HCT116 (cell line): ENCODE measurements around the gene LRRFIP2. TPM values are rescaled to one million over a fixed set of nuclear protein-coding genes. Genes with fewer than 3 reads are reported as not detected.

Experiments
- ATAC-seq: fragments of 200-7000 bp; cut with Tn5 transposase; 2 replicates; pipeline ENCODE4 v1.9.1; 2020; ENCODE audit warnings: mild to moderate bottlenecking, moderate library complexity
- BruUV-seq: library from RNA; stranded (reverse); fragments of 400-500 nt; replicated peaks from 2 replicates; lab custom pipeline; 2021; lab: Mats Ljungman, UMichigan
- CTCF ChIA-PET: fragments of 300-600 bp; sonication (Branson Sonifier 250); formaldehyde crosslinking; loops from one replicate; lab custom pipeline; 2021; ENCODE audit warnings: antibody characterized with exemption; lab: Charles Lee
- POLR2A ChIA-PET: fragments of 300-600, 350-600 bp; sonication (Branson Sonifier 250); formaldehyde crosslinking; loops from one replicate; lab custom pipeline; 2021; ENCODE audit warnings: antibody characterized with exemption; lab: Charles Lee
- RAD21 ChIA-PET, 2 experiments: fragments of 300-600 bp; sonication (Branson Sonifier 250); formaldehyde crosslinking; loops; one replicate each; lab custom pipeline; 2023; ENCODE audit warnings: low total read pairs in 2 of 2; ENCODE audit not compliant: uncharacterized antibody in 2 of 2, unreplicated experiment in 2 of 2, low non-redundant PET in 1 of 2; lab: Charles Lee
- DNase-seq: peaks from one replicate; pipeline ENCODE4 v3.0.0-alpha.2; 2010; ENCODE audit warnings: low read depth, low spot score
- H2AFZ ChIP-seq: fragments of 200-600 bp; shearing (Covaris generic), sonication (generic); 2 replicates; pipeline ENCODE4 v1.6.1; 2017; ENCODE audit warnings: low read depth, mixed run types, mixed read lengths, antibody characterized with exemption, low read length; ENCODE audit not compliant: poor library complexity, severe bottlenecking
- H3K27ac ChIP-seq: 2 replicates; pipeline ENCODE4 v1.5.1; 2012; ENCODE audit warnings: low read depth, low read length
- H3K27me3 ChIP-seq: fragments of 200-600 bp; sonication (generic); 2 replicates; pipeline ENCODE4 v1.6.1; 2016; ENCODE audit warnings: mixed run types, low read length, mixed read lengths; ENCODE audit not compliant: insufficient read depth
- H3K36me3 ChIP-seq, 2 experiments: fragments of 200-500 bp in 1 of 2; fragments of 200-600 bp in 1 of 2; sonication (Bioruptor generic) in 1 of 2; sonication (generic) in 1 of 2; 2 replicates each; pipeline versions ENCODE4 v1.5.1 to v1.6.1; 2014 to 2016; ENCODE audit warnings: low read length in 2 of 2, inconsistent platforms in 1 of 2, mixed read lengths in 1 of 2, mixed run types in 1 of 2; ENCODE audit not compliant: insufficient read depth in 2 of 2, control insufficient read depth in 1 of 2
- H3K4me1 ChIP-seq, 2 experiments: fragments of 200-600 bp in 1 of 2; sonication (generic) in 1 of 2; 2 replicates each; pipeline versions ENCODE4 v1.5.1 to v1.6.1; 2012 to 2017; ENCODE audit warnings: low read length in 2 of 2, inconsistent platforms in 1 of 2, mild to moderate bottlenecking in 1 of 2, mixed read lengths in 1 of 2, mixed run types in 1 of 2, moderate library complexity in 1 of 2; ENCODE audit not compliant: insufficient read depth in 2 of 2, control insufficient read depth in 1 of 2
- H3K4me2 ChIP-seq: fragments of 200-600 bp; sonication (generic); 2 replicates; pipeline ENCODE4 v1.6.1; 2017; ENCODE audit warnings: mixed run types, low read length, mixed read lengths
- H3K4me3 ChIP-seq, 2 experiments: fragments of 200-600 bp in 1 of 2; sonication (generic) in 1 of 2; replicated peaks in 1 of 2; 2 replicates each; pipeline ENCODE4 v1.5.1; 2011 to 2016; ENCODE audit warnings: low read length in 2 of 2, control low read depth in 1 of 2, low read depth in 1 of 2, mild to moderate bottlenecking in 1 of 2, mixed read lengths in 1 of 2, mixed run types in 1 of 2
- H3K79me2 ChIP-seq: fragments of 200-600 bp; sonication (generic); 2 replicates; pipeline ENCODE4 v1.6.1; 2017; ENCODE audit warnings: mild to moderate bottlenecking, mixed run types, low read length, moderate library complexity, mixed read lengths; ENCODE audit not compliant: insufficient read depth
- H3K9ac ChIP-seq: fragments of 200-600 bp; sonication (generic); 2 replicates; pipeline ENCODE4 v1.6.1; 2016; ENCODE audit warnings: low read length, mixed read lengths
- H3K9me2 ChIP-seq: fragments of 200-600 bp; sonication (generic), shearing (Covaris generic); 2 replicates; pipeline ENCODE4 v1.6.1; 2017; ENCODE audit warnings: mixed run types, mild to moderate bottlenecking, moderate library complexity; ENCODE audit not compliant: insufficient read depth
- H3K9me3 ChIP-seq, 2 experiments: fragments of 200-500 bp in 1 of 2; fragments of 200-600 bp in 1 of 2; sonication (Bioruptor generic) in 1 of 2; sonication (generic) in 1 of 2; 2 replicates each; pipeline ENCODE4 v1.6.1; 2014 to 2017; ENCODE audit warnings: low read length in 2 of 2, mixed read lengths in 2 of 2, inconsistent platforms in 1 of 2, low read depth in 1 of 2, mild to moderate bottlenecking in 1 of 2, mixed run types in 1 of 2, moderate library complexity in 1 of 2; ENCODE audit not compliant: control insufficient read depth in 1 of 2, insufficient read depth in 1 of 2
- H4K20me1 ChIP-seq: fragments of 200-600 bp; sonication (generic), shearing (Covaris generic); 2 replicates; pipeline ENCODE4 v1.6.1; 2017; ENCODE audit warnings: mixed run types, mild to moderate bottlenecking, moderate library complexity; ENCODE audit not compliant: insufficient read depth
- ATF3 ChIP-seq: IDR thresholded peaks from 2 replicates; pipeline ENCODE4 v1.6.1; 2012
- CBX3 ChIP-seq: IDR thresholded peaks from 2 replicates; pipeline ENCODE4 v1.6.1; 2012; ENCODE audit warnings: low read depth
- CTCF ChIP-seq, 3 experiments: fragments of 200-600 bp in 1 of 3; sonication (generic) in 1 of 3; IDR thresholded peaks in 2 of 3; conservative IDR thresholded peaks in 1 of 3; 2 replicates each; pipeline ENCODE4 v1.5.1; 2012 to 2017; ENCODE audit warnings: low read depth in 2 of 3, low read length in 2 of 3, antibody characterized with exemption in 1 of 3, borderline replicate concordance in 1 of 3, control low read depth in 1 of 3, mild to moderate bottlenecking in 1 of 3, mixed read lengths in 1 of 3, mixed run types in 1 of 3, moderate library complexity in 1 of 3; ENCODE audit not compliant: insufficient read depth in 1 of 3
- EGR1 ChIP-seq: IDR thresholded peaks from 2 replicates; pipeline ENCODE4 v1.6.1; 2012; ENCODE audit warnings: low read depth
- ELF1 ChIP-seq: IDR thresholded peaks from 2 replicates; pipeline ENCODE4 v1.6.1; 2012; ENCODE audit warnings: low read depth, borderline replicate concordance
- EZH2 ChIP-seq: fragments of 200-600 bp; sonication (generic); IDR thresholded peaks from 2 replicates; pipeline ENCODE4 v1.6.1; 2017; ENCODE audit warnings: antibody characterized with exemption, mixed run types
- EZH2phosphoT487 ChIP-seq: fragments of 200-600 bp; IDR thresholded peaks from 2 replicates; pipeline ENCODE4 v1.6.1; 2018; ENCODE audit warnings: antibody characterized with exemption, borderline replicate concordance
- JUND ChIP-seq: IDR thresholded peaks from 2 replicates; pipeline ENCODE4 v1.6.1; 2012
- POLR2AphosphoS5 ChIP-seq: IDR thresholded peaks from 2 replicates; pipeline ENCODE4 v1.6.1; 2011; ENCODE audit warnings: mild to moderate bottlenecking, low read depth, low read length, moderate library complexity
- RAD21 ChIP-seq: IDR thresholded peaks from 2 replicates; pipeline ENCODE4 v1.6.1; 2012; ENCODE audit warnings: low read depth, mild to moderate bottlenecking
- SIN3A ChIP-seq: IDR thresholded peaks from 2 replicates; pipeline ENCODE4 v1.6.1; 2012; ENCODE audit warnings: low read depth
- SP1 ChIP-seq: IDR thresholded peaks from 2 replicates; pipeline ENCODE4 v1.6.1; 2012; ENCODE audit warnings: low read depth
- TCF7L2 ChIP-seq: IDR thresholded peaks from 2 replicates; pipeline ENCODE4 v1.7.0; 2011; ENCODE audit warnings: borderline replicate concordance, inconsistent platforms; ENCODE audit not compliant: insufficient read depth, insufficient read length; ENCODE audit errors: extremely low read depth
- YY1 ChIP-seq: IDR thresholded peaks from 2 replicates; pipeline ENCODE4 v1.6.1; 2011; ENCODE audit warnings: low read length, low read depth, moderate library complexity, mild to moderate bottlenecking; ENCODE audit not compliant: insufficient replicate concordance; ENCODE audit errors: extremely low read depth
- ZBTB33 ChIP-seq: IDR thresholded peaks from 2 replicates; pipeline ENCODE4 v1.6.1; 2011; ENCODE audit warnings: mild to moderate bottlenecking, low read length, moderate library complexity; ENCODE audit not compliant: insufficient replicate concordance; ENCODE audit errors: extremely low read depth
- ZFX ChIP-seq: fragments of 450-650 bp; IDR thresholded peaks from 2 replicates; pipeline ENCODE4 v1.6.1; 2017
- ZNF274 ChIP-seq: fragments of 200-500 bp; sonication (Bioruptor generic); IDR thresholded peaks from 2 replicates; pipeline ENCODE4 v1.6.1; 2014; ENCODE audit warnings: mild to moderate bottlenecking, low read depth, low read length, inconsistent platforms
- intact Hi-C: fragments of 100-400 bp; cut with micrococcal nuclease; formaldehyde crosslinking; loops from 2 replicates; pipeline ENCODE4 v1.10.0; 2022
- total RNA-seq: library from RNA; stranded (reverse); gene quantifications from one replicate; pipeline ENCODE4 v1.2.1, GENCODE V29; 2021; ENCODE audit not compliant: unreplicated experiment

The LRRFIP2 gene
- total RNA-seq, 1 experiment from 2014 or later, result 27.0 TPM

GRCh38 chr3:37082317-37082716 lies 92.1 kb downstream of the LRRFIP2 start:
- no peaks in the 10 kb centered on the region for H3K9me3 ChIP-seq
- no TSS peak for BruUV-seq
- ChIA-PET CTCF (no interaction called here), POLR2A (no interaction called here), RAD21 (no interaction called here)
- no peaks in the 10 kb centered on the region for H3K9me2 ChIP-seq
- no peaks in the 10 kb centered on the region for H3K27me3 ChIP-seq
- H2AFZ ChIP-seq, result no peak overlapping the region
- H3K27ac ChIP-seq, result no peak overlapping the region
- no peak overlapping the region for H3K9ac ChIP-seq
- ATAC-seq, result no peak
- no peak for DNase-seq
- H3K79me2 ChIP-seq, result no peaks in the 10 kb centered on the region
- H3K4me1 ChIP-seq, result no peaks in the 10 kb centered on the region
- H3K4me2 ChIP-seq, result no peak overlapping the region
- H3K36me3 ChIP-seq, result peaks cover 0 to 3% of the 10 kb centered on the region in 2 experiments; a peak in 1 of 4 replicates
- intact Hi-C loops, result no loop called here
- TF ChIP-seq EZH2phosphoT487 (no peak), JUND (no peak), CBX3 (no peak), ATF3 (no peak), RAD21 (no peak)
- no peak overlapping the region for H3K4me3 ChIP-seq
- no peaks in the 10 kb centered on the region for H4K20me1 ChIP-seq

DNA sequence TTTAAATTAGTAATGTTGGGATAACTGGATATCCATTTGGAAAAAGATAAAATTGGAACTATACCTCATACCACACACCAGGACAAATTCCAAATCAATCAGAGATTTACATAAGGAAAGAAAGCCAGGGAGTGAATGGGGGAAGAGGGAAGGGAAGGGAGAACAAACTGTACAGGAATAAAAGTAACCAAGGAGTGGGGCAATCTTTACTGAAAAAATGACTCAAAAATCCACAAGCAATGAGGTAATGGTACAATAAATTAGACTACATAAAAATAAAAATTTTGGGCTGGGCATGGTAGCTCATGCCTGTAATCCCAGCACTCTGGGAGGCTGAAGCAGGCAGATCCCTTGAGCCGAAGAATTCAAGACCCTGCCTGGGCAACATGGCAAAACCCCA lies 98.4 kb downstream of the LRRFIP2 start:
- no peaks in the 10 kb centered on the region for H4K20me1 ChIP-seq
- ChIA-PET CTCF (no interaction called here), RAD21 (no interaction called here), POLR2A (no interaction called here)
- no peak overlapping the region for H3K4me2 ChIP-seq
- H3K36me3 ChIP-seq, result peaks cover 0 to 3% of the 10 kb centered on the region in 2 experiments; a peak in 1 of 4 replicates
- no TSS peak for BruUV-seq
- no peaks in the 10 kb centered on the region for H3K27me3 ChIP-seq
- H3K9me2 ChIP-seq, result no peaks in the 10 kb centered on the region
- H3K27ac ChIP-seq, result no peak overlapping the region
- H3K4me1 ChIP-seq, result no peaks in the 10 kb centered on the region
- ATAC-seq (no peak), DNase-seq (no peak)
- H3K9me3 ChIP-seq, result no peaks in the 10 kb centered on the region
- H3K79me2 ChIP-seq, result no peaks in the 10 kb centered on the region
- H3K4me3 ChIP-seq, result no peak overlapping the region
- intact Hi-C loops, result no loop called here
- no peak overlapping the region for H3K9ac ChIP-seq
- no peak overlapping the region for H2AFZ ChIP-seq
- no peak for TF ChIP-seq TCF7L2
- TF ChIP-seq YY1, result no peak
- TF ChIP-seq ATF3, result no peak
- no peak for TF ChIP-seq ELF1
- no peak for TF ChIP-seq ZFX
- no peak for TF ChIP-seq CTCF (IDR thresholded peaks at IDR 0.05 in 2 of 3, conservative IDR thresholded peaks at IDR 0.05 in 1 of 3; ENCODE audit: borderline replicate concordance in 1 of 3, insufficient read depth in 1 of 3, low read depth in 2 of 3, low read length in 2 of 3)
- no peak for TF ChIP-seq CBX3
- TF ChIP-seq SP1, result no peak
- TF ChIP-seq EZH2, result no peak
- no peak for TF ChIP-seq ZBTB33
- no peak for TF ChIP-seq EGR1
- TF ChIP-seq EZH2phosphoT487, result no peak
- no peak for TF ChIP-seq ZNF274
- TF ChIP-seq SIN3A, result no peak
- TF ChIP-seq POLR2AphosphoS5, result no peak
